Upper lobe of left lung (tissue), 6 donors: ENCODE results near the gene RPL32. TPM values are rescaled to one million over a fixed set of nuclear protein-coding genes. Genes with fewer than 3 reads are reported as not detected.
"Not testable (repeated sequence)": the region's sequence is repeated elsewhere in the genome, so short reads cannot be mapped to it uniquely, and the experiment has no call there.

Experiments used
- ATAC-seq, 2 donors: fragments of 200-7000 bp; cut with Tn5 transposase; one replicate each; pipeline ENCODE4 v1.9.1; 2022; ENCODE audit warnings: mild to moderate bottlenecking in 2 of 2, moderate library complexity in 2 of 2; ENCODE audit not compliant: low FRiP score in 2 of 2
- DNase-seq, 2 donors: peaks; one replicate each; pipeline ENCODE4 v3.0.0-alpha.2; 2019 to 2020
- H3K27ac ChIP-seq, 4 donors: fragments of 200-600 bp; sonication (generic); one replicate each; pipeline ENCODE4 v1.5.1; 2016 to 2019
- H3K27me3 ChIP-seq, 4 donors: fragments of 200-600 bp; sonication (generic); one replicate each; pipeline ENCODE4 v1.5.1; 2017 to 2019
- H3K36me3 ChIP-seq, 4 donors: fragments of 200-600 bp; sonication (generic); one replicate each; pipeline ENCODE4 v1.5.1; 2016 to 2019
- H3K4me1 ChIP-seq, 4 donors: fragments of 200-600 bp; sonication (generic); one replicate each; pipeline ENCODE4 v1.5.1; 2018 to 2019
- H3K4me3 ChIP-seq, 4 donors: fragments of 200-600 bp; sonication (generic); one replicate each; pipeline ENCODE4 v1.5.1; 2017 to 2019; ENCODE audit warnings: mild to moderate bottlenecking in 2 of 4, moderate library complexity in 1 of 4
- H3K9me3 ChIP-seq, 4 donors: fragments of 200-600 bp; sonication (generic); one replicate each; pipeline ENCODE4 v1.5.1; 2018 to 2019
- EP300 ChIP-seq, 4 donors: sonication (generic); formaldehyde crosslinking; IDR thresholded peaks; one replicate each; pipeline ENCODE4 v1.5.1; 2017; ENCODE audit warnings: antibody characterized with exemption in 4 of 4, control low read depth in 2 of 4
- POLR2A ChIP-seq, 4 donors: fragments of 450-650 bp; IDR thresholded peaks; one replicate each; pipeline ENCODE4 v1.5.1; 2016 to 2017; ENCODE audit warnings: antibody characterized with exemption in 4 of 4, mild to moderate bottlenecking in 2 of 4
- POLR2AphosphoS5 ChIP-seq, 2 donors: sonication (generic); formaldehyde crosslinking; IDR thresholded peaks; one replicate each; pipeline ENCODE4 v1.5.1; 2017; ENCODE audit warnings: antibody characterized with exemption in 2 of 2
- WGBS, 2 donors: methylation state at CpG; one replicate each; pipeline ENCODE4 v1.1.5; 2017 to 2018; 5-methylcytosine and 5-hydroxymethylcytosine counted together
- total RNA-seq, 6 donors: library from RNA; depleted of rRNA in 4 of 6; stranded (reverse); fragments of >200 nt in 4 of 6; gene quantifications; one replicate each; pipeline versions ENCODE4 v1.1.0 to v1.2.1, GENCODE V29; 2016 to 2021
- TF ChIP-seq, protein P1 (sequence below), 6 experiments: fragments of 450-650 bp in 4 of 6; fragments of 200-600 bp in 2 of 6; sonication (generic) in 2 of 6; IDR thresholded peaks; one replicate each; pipeline ENCODE4 v1.5.1; 2016 to 2019; ENCODE audit warnings: antibody characterized with exemption in 6 of 6
- donor health status: DM: no; HTN: no; CAD: no; lungs with moderate emphysema.
- donor health status: DM: no; HTN: yes; CAD: no; lungs with severe emphysema.

RPL32 gene
- total RNA-seq, 6 donors from 2014 or later: 461 to 1,145 (median 921) TPM

DNA sequence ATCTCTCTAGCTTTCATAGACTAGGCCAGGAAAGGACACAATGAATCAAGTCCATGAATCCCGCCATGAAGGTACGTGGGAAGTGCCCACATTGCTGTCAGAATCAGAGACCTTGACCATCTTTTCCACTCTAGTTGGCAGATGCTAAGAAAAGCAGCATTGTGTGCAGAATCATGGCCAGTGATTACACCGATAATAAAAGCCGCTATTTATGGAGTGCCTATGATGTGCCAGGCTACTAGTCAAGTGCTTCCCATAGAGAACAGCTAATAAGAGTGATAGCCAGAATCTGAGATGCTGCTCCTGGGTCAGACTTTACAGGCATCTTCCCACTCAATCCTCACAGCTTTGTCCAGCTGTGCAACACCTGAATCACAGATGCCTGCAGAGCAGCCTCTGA lies 13.2 kb upstream of the RPL32 start:
- H3K27me3 ChIP-seq: no peaks in the 10 kb centered on the region
- H3K4me3 ChIP-seq: no peak overlapping the region
- H3K27ac ChIP-seq: no peak overlapping the region
- H3K9me3 ChIP-seq: no peaks in the 10 kb centered on the region
- DNase-seq (no peak), ATAC-seq (no peak)
- H3K4me1 ChIP-seq: no peaks in the 10 kb centered on the region
- whole genome bisulfite sequencing, 2 donors: 86 to 87% methylated on average over 4 of the region's 4 CpGs
- no peak for TF ChIP-seq POLR2AphosphoS5 (IDR thresholded peaks at IDR 0.05)
- TF ChIP-seq, protein P1, sequence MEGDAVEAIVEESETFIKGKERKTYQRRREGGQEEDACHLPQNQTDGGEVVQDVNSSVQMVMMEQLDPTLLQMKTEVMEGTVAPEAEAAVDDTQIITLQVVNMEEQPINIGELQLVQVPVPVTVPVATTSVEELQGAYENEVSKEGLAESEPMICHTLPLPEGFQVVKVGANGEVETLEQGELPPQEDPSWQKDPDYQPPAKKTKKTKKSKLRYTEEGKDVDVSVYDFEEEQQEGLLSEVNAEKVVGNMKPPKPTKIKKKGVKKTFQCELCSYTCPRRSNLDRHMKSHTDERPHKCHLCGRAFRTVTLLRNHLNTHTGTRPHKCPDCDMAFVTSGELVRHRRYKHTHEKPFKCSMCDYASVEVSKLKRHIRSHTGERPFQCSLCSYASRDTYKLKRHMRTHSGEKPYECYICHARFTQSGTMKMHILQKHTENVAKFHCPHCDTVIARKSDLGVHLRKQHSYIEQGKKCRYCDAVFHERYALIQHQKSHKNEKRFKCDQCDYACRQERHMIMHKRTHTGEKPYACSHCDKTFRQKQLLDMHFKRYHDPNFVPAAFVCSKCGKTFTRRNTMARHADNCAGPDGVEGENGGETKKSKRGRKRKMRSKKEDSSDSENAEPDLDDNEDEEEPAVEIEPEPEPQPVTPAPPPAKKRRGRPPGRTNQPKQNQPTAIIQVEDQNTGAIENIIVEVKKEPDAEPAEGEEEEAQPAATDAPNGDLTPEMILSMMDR (IDR thresholded peaks at IDR 0.05): no peak
- no peak for TF ChIP-seq POLR2A (IDR thresholded peaks at IDR 0.05)
- no peak for TF ChIP-seq EP300 (IDR thresholded peaks at IDR 0.05)
- H3K36me3 ChIP-seq: no peaks in the 10 kb centered on the region

DNA sequence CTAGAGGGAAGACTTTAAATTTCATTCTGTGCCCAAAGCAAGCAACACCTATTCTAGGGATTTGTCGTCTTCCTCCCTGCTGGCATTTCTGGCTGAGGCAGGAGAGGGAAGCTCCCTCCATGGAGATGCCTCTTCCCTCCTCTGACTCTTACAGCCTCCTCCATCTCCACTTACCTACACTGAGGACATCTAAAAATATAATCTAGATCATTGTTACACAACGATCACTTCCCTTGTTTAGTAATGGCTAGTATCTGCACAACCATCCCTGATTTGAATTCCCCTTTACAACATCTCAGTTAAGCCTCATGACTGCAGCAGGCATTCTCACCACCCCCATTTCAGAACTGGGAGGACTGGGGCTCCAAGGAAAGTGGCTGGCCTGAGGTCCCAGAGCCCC lies 12.5 kb upstream of the RPL32 start:
- H3K27ac ChIP-seq, H3K4me1 ChIP-seq, DNase-seq, H3K27me3 ChIP-seq, H3K4me3 ChIP-seq, H3K9me3 ChIP-seq, H3K36me3 ChIP-seq: not testable (repeated sequence)
- ATAC-seq: peak in 1 of 2 donors; percentile 15
- 65 to 77% methylated on average over 2 of the region's 2 CpGs for WGBS, 2 donors

DNA sequence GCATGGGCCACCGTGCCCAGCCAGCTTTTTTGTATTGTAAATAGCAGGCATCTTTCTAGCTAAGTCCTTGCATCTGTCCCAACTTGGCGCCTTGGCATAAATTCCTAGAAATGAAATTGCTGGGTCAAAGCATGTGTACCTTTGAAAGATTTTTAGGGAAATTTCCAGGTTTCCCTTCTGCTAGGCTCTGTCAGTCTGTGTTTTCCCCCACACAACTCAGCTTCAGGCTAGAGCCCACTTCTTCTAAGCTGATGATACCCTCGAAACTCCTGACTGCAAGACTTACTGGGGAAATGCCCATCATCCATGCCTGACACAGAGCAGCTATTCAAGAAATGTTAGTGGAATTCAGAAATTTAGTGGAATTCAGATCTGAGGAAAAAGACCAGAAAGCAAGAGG lies 10.8 kb upstream of the RPL32 start:
- no peak for DNase-seq
- H3K27ac ChIP-seq: no peak overlapping the region
- no peaks in the 10 kb centered on the region for H3K36me3 ChIP-seq
- no peak overlapping the region for H3K4me3 ChIP-seq
- no peaks in the 10 kb centered on the region for H3K4me1 ChIP-seq
- H3K27me3 ChIP-seq: no peaks in the 10 kb centered on the region
- H3K9me3 ChIP-seq: no peaks in the 10 kb centered on the region
- TF ChIP-seq, protein P1 (IDR thresholded peaks at IDR 0.05): no peak
- no peak for TF ChIP-seq POLR2AphosphoS5 (IDR thresholded peaks at IDR 0.05)
- TF ChIP-seq POLR2A (IDR thresholded peaks at IDR 0.05): no peak
- no peak for TF ChIP-seq EP300 (IDR thresholded peaks at IDR 0.05)
- 78 to 88% methylated on average over 3 of the region's 3 CpGs for WGBS, 2 donors
- no peak for ATAC-seq

DNA sequence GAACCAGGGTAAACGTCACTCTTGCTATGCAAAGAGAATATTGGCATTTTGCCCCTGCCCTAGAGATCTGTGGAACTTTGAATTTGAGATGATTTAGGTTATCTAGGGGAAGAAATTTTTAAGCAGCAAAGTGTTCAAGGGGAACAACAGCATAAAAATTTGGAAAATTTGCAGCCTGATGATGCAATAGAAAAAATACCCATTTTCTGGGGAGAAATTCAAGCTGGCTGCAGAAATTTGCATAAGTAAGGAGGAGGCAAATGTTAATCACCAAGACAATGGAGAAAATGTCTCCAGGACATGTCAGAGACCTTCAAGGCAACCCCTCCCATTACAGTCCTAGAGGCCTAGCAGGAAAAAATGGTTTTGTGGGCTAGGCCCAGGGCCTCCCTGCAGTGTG lies 4.4 kb upstream of the RPL32 start:
- TF ChIP-seq POLR2A (IDR thresholded peaks at IDR 0.05) (no peak), POLR2AphosphoS5 (IDR thresholded peaks at IDR 0.05) (no peak), EP300 (IDR thresholded peaks at IDR 0.05) (no peak)
- TF ChIP-seq, protein P1 (IDR thresholded peaks at IDR 0.05): no peak
- H3K27ac ChIP-seq: no peak overlapping the region
- no peaks in the 10 kb centered on the region for H3K27me3 ChIP-seq
- DNase-seq (no peak), ATAC-seq (no peak)
- WGBS, 2 donors: 19 to 52% methylated on average over 1 of the region's 1 CpG
- no peak overlapping the region for H3K4me3 ChIP-seq
- peaks cover 0 to 3% (median 0%) of the 10 kb centered on the region in 4 donors for H3K4me1 ChIP-seq
- no peaks in the 10 kb centered on the region for H3K36me3 ChIP-seq
- no peaks in the 10 kb centered on the region for H3K9me3 ChIP-seq

DNA sequence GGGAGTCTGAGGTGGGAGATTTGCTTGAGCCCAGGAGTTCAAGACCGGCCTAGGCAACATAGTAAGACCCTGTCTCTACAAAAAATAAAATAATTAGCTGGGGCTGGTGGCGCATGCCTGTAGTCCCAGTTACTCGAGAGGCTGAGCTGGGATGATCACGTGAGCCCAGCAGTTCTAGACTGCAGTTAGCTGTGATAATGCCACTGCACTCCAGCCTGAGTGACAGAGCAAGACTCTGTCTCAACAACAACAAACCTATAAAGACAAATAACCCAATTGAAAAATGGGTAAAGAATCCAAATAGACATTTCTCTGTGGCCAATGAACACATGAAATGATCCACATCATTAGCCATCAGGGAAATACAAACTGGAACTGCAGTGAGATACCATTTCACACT lies 1.1 kb upstream of the RPL32 start:
- no peak overlapping the region for H3K4me3 ChIP-seq
- H3K36me3 ChIP-seq: peaks cover 3 to 25% (median 24%) of the 10 kb centered on the region in 4 donors
- no peaks in the 10 kb centered on the region for H3K27me3 ChIP-seq
- TF ChIP-seq, protein P1 (IDR thresholded peaks at IDR 0.05): no peak
- TF ChIP-seq POLR2AphosphoS5 (IDR thresholded peaks at IDR 0.05): no peak
- no peak for TF ChIP-seq EP300 (IDR thresholded peaks at IDR 0.05)
- no peak for TF ChIP-seq POLR2A (IDR thresholded peaks at IDR 0.05)
- ATAC-seq (no peak), DNase-seq (no peak)
- no peaks in the 10 kb centered on the region for H3K9me3 ChIP-seq
- WGBS, 2 donors: 94 to 96% methylated on average over 4 of the region's 4 CpGs
- peaks cover 22 to 32% (median 29%) of the 10 kb centered on the region in 4 donors for H3K4me1 ChIP-seq
- H3K27ac ChIP-seq: no peak overlapping the region
